PC-9 (cell line): ENCODE data around the gene IDH3G. TPM values are rescaled to one million over a fixed set of nuclear protein-coding genes. Genes with fewer than 3 reads are reported as not detected.

Experiments used
- BruUV-seq: library from RNA; stranded (reverse); fragments of 400-500 nt; replicated peaks from 2 replicates; lab custom pipeline; 2021; lab: Mats Ljungman, UMichigan
- CTCF ChIA-PET: fragments of 300-600 bp; sonication (Branson Sonifier 250); formaldehyde crosslinking; loops from one replicate; lab custom pipeline; 2022; ENCODE audit warnings: antibody characterized with exemption; lab: Charles Lee
- POLR2A ChIA-PET: fragments of 300-600 bp; sonication (Branson Sonifier 250); formaldehyde crosslinking; loops from one replicate; lab custom pipeline; 2022; ENCODE audit warnings: antibody characterized with exemption; ENCODE audit not compliant: unreplicated experiment; lab: Charles Lee
- DNase-seq, 2 experiments: peaks; one replicate each; pipeline versions ENCODE4 v3.0.0 to v3.0.0-alpha.2; 2015 to 2022; ENCODE audit warnings: mixed read lengths in 1 of 2
- H2AFZ ChIP-seq: fragments of 200-600 bp; sonication (generic); 2 replicates; pipeline ENCODE4 v1.8.1; 2017; ENCODE audit warnings: antibody characterized with exemption
- H3F3A ChIP-seq: fragments of 200-600 bp; sonication (generic); 2 replicates; pipeline ENCODE4 v1.8.1; 2017; ENCODE audit warnings: antibody characterized with exemption, mild to moderate bottlenecking, low read depth; ENCODE audit not compliant: insufficient read depth
- H3K27ac ChIP-seq: fragments of 200-600 bp; sonication (generic); 2 replicates; pipeline ENCODE4 v1.6.1; 2016; ENCODE audit warnings: mixed run types
- H3K27me3 ChIP-seq: fragments of 200-600 bp; sonication (generic); 2 replicates; pipeline ENCODE4 v1.6.1; 2016; ENCODE audit warnings: low read depth, mixed run types; ENCODE audit not compliant: insufficient read depth
- H3K36me3 ChIP-seq: fragments of 200-600 bp; sonication (generic); 2 replicates; pipeline ENCODE4 v1.6.1; 2016; ENCODE audit warnings: low read depth, mixed run types
- H3K4me1 ChIP-seq: fragments of 200-600 bp; sonication (generic); replicated peaks from 2 replicates; pipeline ENCODE4 v1.6.1; 2016; ENCODE audit warnings: mixed run types; ENCODE audit not compliant: insufficient read depth
- H3K4me2 ChIP-seq: fragments of 200-600 bp; sonication (generic); 2 replicates; pipeline ENCODE4 v1.6.1; 2017; ENCODE audit warnings: mixed run types
- H3K4me3 ChIP-seq: fragments of 200-600 bp; sonication (generic); 2 replicates; pipeline ENCODE4 v1.6.1; 2016; ENCODE audit warnings: mixed run types
- H3K79me2 ChIP-seq: fragments of 200-600 bp; sonication (generic); 2 replicates; pipeline ENCODE4 v1.6.1; 2017; ENCODE audit warnings: low read depth, mixed run types
- H3K9me2 ChIP-seq: fragments of 200-600 bp; sonication (generic); 2 replicates; pipeline ENCODE4 v1.8.1; 2017; ENCODE audit warnings: mild to moderate bottlenecking; ENCODE audit not compliant: insufficient read depth
- H3K9me3 ChIP-seq: fragments of 200-600 bp; sonication (generic); 2 replicates; pipeline ENCODE4 v1.8.1; 2016; ENCODE audit warnings: low read depth; ENCODE audit not compliant: insufficient read depth
- H4K20me1 ChIP-seq: fragments of 200-600 bp; sonication (generic); 2 replicates; pipeline ENCODE4 v1.8.1; 2017; ENCODE audit not compliant: insufficient read depth
- CTCF ChIP-seq: fragments of 200-600 bp; sonication (generic); conservative IDR thresholded peaks from 2 replicates; pipeline ENCODE4 v1.6.1; 2017; ENCODE audit warnings: mixed run types, antibody characterized with exemption, mild to moderate bottlenecking, moderate library complexity
- EZH2 ChIP-seq: fragments of 200-600 bp; sonication (generic); IDR thresholded peaks from 2 replicates; pipeline ENCODE4 v1.8.0; 2017; ENCODE audit warnings: antibody characterized with exemption, low read depth
- intact Hi-C: fragments of 100-400 bp; cut with micrococcal nuclease; formaldehyde crosslinking; loops from one replicate; pipeline ENCODE4 v1.10.0; 2022; ENCODE audit not compliant: unreplicated experiment
- total RNA-seq: library from RNA; stranded (reverse); gene quantifications from 2 replicates; pipeline ENCODE4 v1.2.3, GENCODE V29; 2021

IDH3G gene
- total RNA-seq, 1 experiment from 2014 or later = 63.4 TPM

- Histone ChIP-seq H3K36me3 (no peaks in the 10 kb centered on the region), H3K4me1 (no peaks in the 10 kb centered on the region), H2AFZ (no peak overlapping the region), H3K4me3 (no peak overlapping the region), H3K9me3 (no peaks in the 10 kb centered on the region), H4K20me1 (no peaks in the 10 kb centered on the region), H3K27me3 (peaks cover 62% of the 10 kb centered on the region), H3K79me2 (no peaks in the 10 kb centered on the region), H3K9me2 (no peaks in the 10 kb centered on the region), H3K4me2 (no peak overlapping the region), H3F3A (no peaks in the 10 kb centered on the region), H3K27ac (no peak overlapping the region)
- DNase-seq = no peak
- TF ChIP-seq EZH2 (no peak), CTCF (no peak)
- intact Hi-C loops = no loop called here
- ChIA-PET CTCF (no interaction called here), POLR2A (no interaction called here)
- BruUV-seq = no TSS peak
Measured at GRCh38 chrX:153812220-153812619, 18.0 kb upstream of the IDH3G start.

GRCh38 chrX:153807976-153808375 is 13.8 kb upstream of the IDH3G start:
- no peaks in the 10 kb centered on the region for H4K20me1 ChIP-seq
- H2AFZ ChIP-seq = no peak overlapping the region
- intact Hi-C loops = no loop called here
- H3K9me2 ChIP-seq = no peaks in the 10 kb centered on the region
- peaks cover 39% of the 10 kb centered on the region; the same call in 1 of the 2 replicates for H3K27me3 ChIP-seq
- BruUV-seq = no TSS peak
- DNase-seq = no peak
- no peaks in the 10 kb centered on the region for H3K36me3 ChIP-seq
- ChIA-PET POLR2A (no interaction called here), CTCF (no interaction called here)
- TF ChIP-seq CTCF (no peak), EZH2 (no peak)
- H3K9me3 ChIP-seq = no peaks in the 10 kb centered on the region
- H3K4me3 ChIP-seq = no peak overlapping the region
- H3F3A ChIP-seq = no peaks in the 10 kb centered on the region
- H3K4me1 ChIP-seq = no peaks in the 10 kb centered on the region
- H3K4me2 ChIP-seq = no peak overlapping the region
- H3K27ac ChIP-seq = no peak overlapping the region
- no peaks in the 10 kb centered on the region for H3K79me2 ChIP-seq

GRCh38 chrX:153806999-153807575 is 12.9 kb upstream of the IDH3G start:
- intact Hi-C loops = no loop called here
- BruUV-seq = no TSS peak

More at GRCh38 chrX:153806999-153807575, 12.9 kb upstream of the IDH3G start:
- Histone ChIP-seq H3K4me3 (no peak overlapping the region), H4K20me1 (no peaks in the 10 kb centered on the region), H3K79me2 (no peaks in the 10 kb centered on the region), H3K4me2 (no peak overlapping the region), H2AFZ (no peak overlapping the region), H3K27me3 (peaks cover 32% of the 10 kb centered on the region; the same call in 1 of the 2 replicates), H3F3A (no peaks in the 10 kb centered on the region), H3K4me1 (no peaks in the 10 kb centered on the region), H3K9me2 (no peaks in the 10 kb centered on the region), H3K36me3 (no peaks in the 10 kb centered on the region), H3K9me3 (no peaks in the 10 kb centered on the region), H3K27ac (no peak overlapping the region)
- ChIA-PET POLR2A (no interaction called here), CTCF (no interaction called here)
- TF ChIP-seq EZH2 (no peak), CTCF (no peak)
- no peak for DNase-seq
